HFF-Myc (cell line): ENCODE measurements around the gene EGLN3.

Source experiments
- DNase-seq: peaks from one replicate; pipeline ENCODE4 v3.0.0-alpha.2; 2011; ENCODE audit warnings: low read depth; ENCODE audit errors: extremely low read depth
- H3K4me3 ChIP-seq: replicated peaks from 2 replicates; pipeline ENCODE4 v1.5.1; 2011; ENCODE audit warnings: low read depth, mild to moderate bottlenecking, control low read depth, low read length
- TF ChIP-seq, protein P1 (sequence below): IDR thresholded peaks from 2 replicates; pipeline ENCODE4 v1.5.1; 2012; ENCODE audit warnings: mild to moderate bottlenecking, low read depth, low read length, control low read depth; ENCODE audit errors: missing control alignments

The EGLN3 gene

DNA sequence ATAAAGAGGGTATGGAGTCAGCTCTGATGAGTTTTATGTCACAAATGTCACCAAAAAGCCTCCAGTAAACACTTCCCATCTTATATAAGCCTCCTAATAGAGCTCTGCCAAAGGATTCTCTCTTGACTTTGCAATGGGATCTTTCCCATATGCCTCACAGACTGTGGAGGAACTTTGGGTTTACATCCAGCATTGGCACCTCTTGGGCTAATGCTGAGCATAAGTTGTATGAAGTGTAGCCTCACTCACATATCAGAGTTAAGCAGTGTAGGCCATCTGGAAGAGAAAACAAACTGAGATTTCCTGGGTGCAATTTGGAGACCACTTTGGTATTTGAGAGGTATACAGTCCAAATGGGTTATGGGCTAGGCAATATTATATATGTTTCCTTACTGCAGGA is 24.9 kb downstream of the EGLN3 start:
- TF ChIP-seq, protein P1, sequence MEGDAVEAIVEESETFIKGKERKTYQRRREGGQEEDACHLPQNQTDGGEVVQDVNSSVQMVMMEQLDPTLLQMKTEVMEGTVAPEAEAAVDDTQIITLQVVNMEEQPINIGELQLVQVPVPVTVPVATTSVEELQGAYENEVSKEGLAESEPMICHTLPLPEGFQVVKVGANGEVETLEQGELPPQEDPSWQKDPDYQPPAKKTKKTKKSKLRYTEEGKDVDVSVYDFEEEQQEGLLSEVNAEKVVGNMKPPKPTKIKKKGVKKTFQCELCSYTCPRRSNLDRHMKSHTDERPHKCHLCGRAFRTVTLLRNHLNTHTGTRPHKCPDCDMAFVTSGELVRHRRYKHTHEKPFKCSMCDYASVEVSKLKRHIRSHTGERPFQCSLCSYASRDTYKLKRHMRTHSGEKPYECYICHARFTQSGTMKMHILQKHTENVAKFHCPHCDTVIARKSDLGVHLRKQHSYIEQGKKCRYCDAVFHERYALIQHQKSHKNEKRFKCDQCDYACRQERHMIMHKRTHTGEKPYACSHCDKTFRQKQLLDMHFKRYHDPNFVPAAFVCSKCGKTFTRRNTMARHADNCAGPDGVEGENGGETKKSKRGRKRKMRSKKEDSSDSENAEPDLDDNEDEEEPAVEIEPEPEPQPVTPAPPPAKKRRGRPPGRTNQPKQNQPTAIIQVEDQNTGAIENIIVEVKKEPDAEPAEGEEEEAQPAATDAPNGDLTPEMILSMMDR, result no peak
- DNase-seq, result no peak
- no peak overlapping the region for H3K4me3 ChIP-seq

DNA sequence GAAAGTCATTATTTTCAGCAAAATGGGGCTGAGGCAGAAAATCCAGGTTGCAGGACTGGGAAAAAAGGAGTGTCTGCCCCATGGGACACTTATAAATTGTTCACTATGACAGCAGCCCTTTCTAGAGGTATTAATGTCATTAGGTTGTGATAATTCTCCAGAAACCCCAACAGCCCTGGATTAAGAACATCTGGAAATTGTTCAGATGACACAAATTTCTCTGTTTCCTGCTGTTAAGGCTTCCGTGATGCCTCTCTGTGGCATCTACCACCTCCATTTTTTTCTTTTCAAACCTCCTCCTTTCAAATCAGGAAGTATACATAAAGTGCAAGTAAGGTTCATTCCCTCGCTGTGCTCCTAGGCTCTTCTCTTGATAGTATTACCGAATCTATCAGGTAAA is 25.6 kb downstream of the EGLN3 start:
- TF ChIP-seq, protein P1, result no peak
- no peak overlapping the region for H3K4me3 ChIP-seq

DNA sequence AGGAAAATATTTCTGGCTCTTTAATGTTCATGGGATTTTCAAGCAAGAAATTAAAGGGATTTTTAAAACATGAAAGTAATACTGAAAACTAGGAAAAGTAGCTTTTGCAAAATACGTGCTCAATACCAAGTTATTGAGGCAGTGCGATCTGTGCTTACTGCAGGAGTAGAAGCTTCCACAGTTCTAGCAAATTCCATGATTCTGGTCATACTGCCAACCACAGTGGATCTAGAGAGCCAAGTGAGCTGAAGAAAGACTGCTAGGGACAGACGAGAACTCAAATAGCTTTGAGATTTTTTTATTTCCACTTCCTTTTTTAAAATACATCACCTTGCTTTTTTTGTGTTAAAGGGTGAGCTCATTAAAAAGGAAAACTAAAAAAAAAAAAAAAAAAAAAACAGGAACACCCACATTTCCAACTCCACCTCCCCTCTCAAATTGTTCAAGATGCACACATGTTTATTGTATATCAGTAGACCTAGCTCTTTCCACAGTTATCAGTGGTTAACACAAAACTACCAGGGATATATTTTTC is 26.2 kb downstream of the EGLN3 start:
- DNase-seq, result no peak
- TF ChIP-seq, protein P1, result no peak
- no peak overlapping the region for H3K4me3 ChIP-seq

More for the DNA sequence above, 25.6 kb downstream of the EGLN3 start:
- no peak for DNase-seq

DNA sequence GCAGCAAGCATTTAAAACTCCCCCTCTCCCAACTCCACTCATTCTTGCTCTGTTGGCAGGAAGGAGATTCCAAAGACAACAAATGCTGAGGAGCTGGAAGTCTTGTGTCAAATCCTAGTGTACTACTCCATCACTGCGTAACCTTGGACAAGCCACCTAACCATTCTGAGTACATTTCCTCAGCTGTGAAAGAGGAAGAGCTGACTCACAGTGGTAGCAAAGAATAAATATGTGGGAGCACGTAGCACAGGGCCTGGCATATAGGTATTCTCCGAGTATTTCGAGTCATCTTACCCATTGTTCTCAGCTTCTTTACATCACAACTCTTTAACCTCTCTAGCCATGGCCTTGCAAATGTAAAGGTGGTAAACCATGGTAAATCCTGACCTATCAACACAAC is 28.7 kb downstream of the EGLN3 start:
- TF ChIP-seq, protein P1, result no peak
- DNase-seq, result no peak
- no peak overlapping the region for H3K4me3 ChIP-seq

DNA sequence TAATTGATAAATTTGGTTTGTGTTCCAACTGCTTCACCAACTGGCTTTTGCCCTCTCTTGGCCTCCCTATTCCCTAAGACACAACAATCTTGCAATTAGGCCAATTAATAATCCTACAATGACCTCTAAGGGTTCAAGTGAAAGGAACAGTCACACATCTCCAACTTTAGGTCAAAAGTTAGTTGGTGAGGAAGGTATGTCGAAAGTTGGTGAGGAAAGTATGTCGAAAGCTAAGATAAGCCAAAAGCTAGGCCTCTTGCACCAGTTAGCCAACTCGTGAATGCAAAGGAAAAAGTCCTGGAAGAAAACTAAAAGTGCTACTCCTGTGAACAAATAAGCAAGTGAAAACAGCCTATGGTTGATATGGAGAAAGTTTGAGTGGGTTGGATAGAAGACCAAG is 32.6 kb downstream of the EGLN3 start:
- TF ChIP-seq, protein P1, result no peak
- no peak overlapping the region for H3K4me3 ChIP-seq
- DNase-seq, result no peak

DNA sequence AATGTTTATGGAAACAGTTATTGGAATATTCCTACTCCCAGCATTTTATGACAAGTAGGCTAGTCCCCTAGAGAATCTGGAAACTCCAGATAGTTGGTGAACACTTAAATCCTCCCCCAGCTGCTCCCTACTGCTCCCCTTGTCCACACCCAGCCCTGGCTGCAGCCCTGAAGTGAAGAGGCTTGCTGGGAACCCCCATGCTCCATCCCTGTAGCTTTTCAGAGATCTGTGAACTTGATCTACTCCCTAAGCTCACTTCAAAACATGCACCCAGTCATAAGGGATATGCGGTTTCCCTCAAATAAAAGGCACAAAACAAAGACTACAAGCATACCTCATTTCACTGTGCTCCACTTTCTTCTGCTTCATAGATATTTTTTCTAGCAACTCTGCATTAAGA is 33.2 kb downstream of the EGLN3 start:
- TF ChIP-seq, protein P1, result no peak
- DNase-seq, result no peak
- no peak overlapping the region for H3K4me3 ChIP-seq

DNA sequence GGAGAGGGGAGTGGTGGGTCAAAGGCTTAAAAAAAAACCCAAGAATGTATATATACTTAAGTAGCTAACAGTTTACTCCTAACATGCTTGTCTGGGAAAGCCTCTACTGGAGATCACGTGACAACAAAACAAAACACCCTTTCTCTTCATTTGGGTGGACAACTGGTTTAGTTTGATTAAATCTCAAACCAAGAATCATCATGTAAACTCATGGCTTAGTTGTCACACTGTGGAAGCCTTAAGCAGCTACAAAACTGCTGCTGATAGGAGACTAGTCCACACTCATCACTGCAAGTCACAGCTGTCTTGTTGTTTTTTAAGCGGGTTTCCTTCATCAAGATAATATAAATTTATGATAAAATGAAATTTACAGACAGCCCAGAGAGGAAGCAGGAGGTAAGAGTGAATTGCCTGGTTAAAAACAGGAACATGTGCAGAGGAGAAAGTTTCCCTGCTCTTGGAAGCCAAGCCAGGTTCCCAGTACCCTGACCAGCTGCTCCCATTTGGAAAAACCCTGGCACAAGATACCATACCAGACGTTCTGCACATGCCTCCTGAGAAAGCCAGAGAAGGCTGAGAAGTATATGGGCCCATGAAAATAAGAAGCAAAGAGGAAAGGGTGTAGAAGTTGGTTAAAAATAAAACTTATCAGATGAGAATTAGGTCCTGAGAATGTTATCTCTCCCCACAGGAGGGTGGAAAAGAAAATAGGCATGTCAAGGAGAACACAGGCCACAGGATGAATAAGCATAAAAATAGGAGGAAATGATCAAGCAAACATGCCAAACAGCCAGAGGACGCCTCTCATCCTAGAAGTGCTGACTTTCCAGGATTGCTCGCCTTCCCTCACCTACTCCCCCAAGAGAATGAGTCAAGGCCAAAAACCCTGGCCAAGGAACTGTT is 34.0 kb downstream of the EGLN3 start:
- H3K4me3 ChIP-seq, result no peak overlapping the region
- DNase-seq, result no peak
- TF ChIP-seq, protein P1, result no peak
